DND-41 (cell line): Measurements from ENCODE around the gene SMTNL1.

ENCODE experiments used
- CTCF ChIP-seq: IDR thresholded peaks from 2 replicates; pipeline ENCODE4 v1.5.1; 2012; ENCODE audit warnings: borderline replicate concordance, low read length, moderate library complexity, mild to moderate bottlenecking; ENCODE audit not compliant: poor library complexity, severe bottlenecking; ENCODE audit errors: extremely low read depth
- EZH2 ChIP-seq: IDR thresholded peaks from 3 replicates; pipeline ENCODE4 v1.6.1; 2012; ENCODE audit warnings: borderline replicate concordance, low read depth, mild to moderate bottlenecking, moderate library complexity, low read length, inconsistent platforms; ENCODE audit not compliant: severe bottlenecking

DNA sequence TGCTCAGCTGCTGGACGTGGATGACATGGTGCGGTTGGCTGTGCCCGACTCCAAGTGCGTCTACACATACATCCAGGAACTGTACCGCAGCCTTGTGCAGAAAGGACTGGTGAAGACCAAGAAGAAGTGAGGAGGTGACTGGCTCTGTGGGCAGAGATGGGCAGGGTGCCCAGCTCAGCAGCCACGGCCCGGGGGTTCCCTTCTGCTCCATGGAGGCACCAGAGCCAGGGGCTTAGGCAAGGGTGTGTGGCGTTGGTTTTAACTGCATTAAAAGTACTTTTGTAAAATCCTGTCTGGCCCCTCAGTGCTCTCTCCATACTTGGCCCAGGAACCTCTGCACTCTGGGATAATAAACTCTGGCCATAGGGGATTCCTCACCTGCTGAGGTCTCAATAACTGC, 12.6 kb downstream of the SMTNL1 start:
- TF ChIP-seq CTCF (no peak), EZH2 (no peak)
